HFFc6 (cell line): ENCODE measurements around the gene GSC. TPM values are rescaled to one million over a fixed set of nuclear protein-coding genes. Genes with fewer than 3 reads are reported as not detected.
"Not testable (repeated sequence)": the region's sequence is repeated elsewhere in the genome, so short reads cannot be mapped to it uniquely, and the experiment has no call there.

Experiments
- DNase-seq: peaks from one replicate; pipeline ENCODE4 v3.0.0-alpha.2; 2018
- H3K27ac Mint-ChIP-seq: 2 replicates; pipeline ENCODE4 v1.8.0; 2020; ENCODE audit warnings: mild to moderate bottlenecking, mixed read lengths
- H3K27me3 Mint-ChIP-seq: 2 replicates; pipeline ENCODE4 v1.8.0; 2021; ENCODE audit warnings: mild to moderate bottlenecking, moderate library complexity, mixed read lengths; ENCODE audit not compliant: insufficient read depth
- H3K36me3 Mint-ChIP-seq: 2 replicates; pipeline ENCODE4 v1.8.0; 2021; ENCODE audit warnings: low read depth, mixed read lengths
- H3K4me1 Mint-ChIP-seq: 2 replicates; pipeline ENCODE4 v1.8.0; 2020; ENCODE audit warnings: low read depth, mixed read lengths
- H3K4me3 Mint-ChIP-seq: 2 replicates; pipeline ENCODE4 v1.8.0; 2020; ENCODE audit warnings: mild to moderate bottlenecking, moderate library complexity, mixed read lengths
- H3K9me3 Mint-ChIP-seq: 2 replicates; pipeline ENCODE4 v1.8.0; 2020; ENCODE audit warnings: mild to moderate bottlenecking, mixed read lengths
- CTCF ChIP-seq: fragments of 200-600 bp; sonication (generic); IDR thresholded peaks from 2 replicates; pipeline ENCODE4 v1.5.0; 2021; ENCODE audit warnings: antibody characterized with exemption, mild to moderate bottlenecking
- total RNA-seq, 6 experiments: library from RNA; stranded (reverse); fragmentation: NEBNext Ultra II Directional; extraction: Animal tissue kit (Norgen Biotek cat#: 25700); gene quantifications; 2 replicates in 1 of 6; 3 replicates in 5 of 6; pipeline ENCODE4 v1.2.3, GENCODE V29; 2021

Gene GSC
- total RNA-seq, 6 experiments from 2014 or later: not detected

GRCh38 chr14:94728950-94729349, 41.0 kb downstream of the GSC start:
- TF ChIP-seq CTCF: no peak
- Mint-ChIP-seq H3K27ac (no peak overlapping the region), H3K4me3 (no peak overlapping the region), H3K4me1 (no peaks in the 10 kb centered on the region), H3K9me3 (peaks cover 49% of the 10 kb centered on the region), H3K27me3 (no peaks in the 10 kb centered on the region), H3K36me3 (peaks cover 8% of the 10 kb centered on the region)
- no peak for DNase-seq

- not testable (repeated sequence) for H3K36me3 Mint-ChIP-seq, H3K4me3 Mint-ChIP-seq, H3K27me3 Mint-ChIP-seq, H3K27ac Mint-ChIP-seq, DNase-seq, H3K4me1 Mint-ChIP-seq
- H3K9me3 Mint-ChIP-seq: peaks cover 50% of the 10 kb centered on the region
Observed at GRCh38 chr14:94728440-94728839, 41.5 kb downstream of the GSC start.

GRCh38 chr14:94726649-94727048, 43.3 kb downstream of the GSC start:
- not testable (repeated sequence) for H3K36me3 Mint-ChIP-seq, DNase-seq, H3K4me1 Mint-ChIP-seq, H3K4me3 Mint-ChIP-seq, H3K27ac Mint-ChIP-seq, H3K27me3 Mint-ChIP-seq
- H3K9me3 Mint-ChIP-seq: peaks cover 62% of the 10 kb centered on the region

GRCh38 chr14:94724993-94725392, 44.9 kb downstream of the GSC start:
- H3K27ac Mint-ChIP-seq: no peak overlapping the region
- H3K27me3 Mint-ChIP-seq: no peaks in the 10 kb centered on the region; the same call in 1 of the 2 replicates
- DNase-seq: no peak
- H3K4me3 Mint-ChIP-seq: no peak overlapping the region
- peaks cover 59% of the 10 kb centered on the region for H3K9me3 Mint-ChIP-seq
- H3K36me3 Mint-ChIP-seq: peaks cover 8% of the 10 kb centered on the region; the same call in 1 of the 2 replicates
- H3K4me1 Mint-ChIP-seq: no peaks in the 10 kb centered on the region
- no peak for TF ChIP-seq CTCF

- TF ChIP-seq CTCF: no peak
- Mint-ChIP-seq H3K36me3 (peaks cover 8% of the 10 kb centered on the region; the same call in 1 of the 2 replicates), H3K9me3 (peaks cover 61% of the 10 kb centered on the region), H3K4me1 (no peaks in the 10 kb centered on the region), H3K27ac (no peak overlapping the region), H3K4me3 (no peak overlapping the region), H3K27me3 (no peaks in the 10 kb centered on the region; the same call in 1 of the 2 replicates)
- DNase-seq: no peak
Observed at GRCh38 chr14:94722397-94722796, 47.5 kb downstream of the GSC start.

Other genes starting within 250 kb of the GSC start
- not detected for gene SERPINA4, start 208.7 kb downstream of the GSC start, total RNA-seq
- not detected for gene SERPINA5, start 188.7 kb downstream of the GSC start, total RNA-seq
- not detected for gene SERPINA3, start 157.7 kb downstream of the GSC start, total RNA-seq